Measurements from ENCODE around the gene C1QTNF1. TPM values are rescaled to one million over a fixed set of nuclear protein-coding genes. Genes with fewer than 3 reads are reported as not detected.

The C1QTNF1 gene
- total and polyA plus RNA-seq, 9 of the 15 experiments (the other 6 are each of a cell fraction or from before 2014, with no cell fraction given): 0.09 TPM; not detected in 8

DNA sequence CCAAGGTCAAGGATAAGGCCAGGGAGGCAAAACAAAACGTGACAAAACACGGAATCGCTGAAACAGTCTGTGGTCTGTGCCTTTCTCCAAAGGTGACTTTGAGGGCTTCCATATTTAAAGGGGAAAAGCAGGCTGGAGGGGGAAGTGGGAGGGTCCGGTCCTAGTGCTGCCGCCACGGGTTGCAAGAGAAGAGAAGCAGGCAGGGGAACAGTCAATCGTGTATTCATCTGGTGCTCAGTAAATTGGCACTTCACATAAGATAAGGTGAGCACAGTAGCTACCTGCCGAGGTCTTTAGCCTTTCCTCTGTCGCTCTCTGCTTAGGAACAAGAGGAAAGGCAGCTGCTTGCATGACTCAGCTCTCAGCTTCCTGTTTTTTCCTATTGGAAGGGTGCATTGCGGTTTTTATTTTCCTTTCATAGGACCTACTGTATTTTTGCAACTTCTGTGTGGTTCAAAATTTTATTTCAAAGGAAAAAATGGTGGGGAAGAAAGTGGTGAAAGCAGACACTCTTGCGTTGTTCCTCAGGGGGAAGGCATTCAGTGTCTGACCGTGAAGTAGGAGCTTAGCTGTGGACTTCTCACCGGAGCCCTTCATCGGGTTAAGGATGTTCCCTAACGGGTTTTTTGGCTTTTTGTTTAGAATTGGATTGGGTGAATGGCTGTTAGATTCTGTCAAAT, 37.2 kb upstream of the C1QTNF1 start (continued):
- TF ChIP-seq, protein P1, sequence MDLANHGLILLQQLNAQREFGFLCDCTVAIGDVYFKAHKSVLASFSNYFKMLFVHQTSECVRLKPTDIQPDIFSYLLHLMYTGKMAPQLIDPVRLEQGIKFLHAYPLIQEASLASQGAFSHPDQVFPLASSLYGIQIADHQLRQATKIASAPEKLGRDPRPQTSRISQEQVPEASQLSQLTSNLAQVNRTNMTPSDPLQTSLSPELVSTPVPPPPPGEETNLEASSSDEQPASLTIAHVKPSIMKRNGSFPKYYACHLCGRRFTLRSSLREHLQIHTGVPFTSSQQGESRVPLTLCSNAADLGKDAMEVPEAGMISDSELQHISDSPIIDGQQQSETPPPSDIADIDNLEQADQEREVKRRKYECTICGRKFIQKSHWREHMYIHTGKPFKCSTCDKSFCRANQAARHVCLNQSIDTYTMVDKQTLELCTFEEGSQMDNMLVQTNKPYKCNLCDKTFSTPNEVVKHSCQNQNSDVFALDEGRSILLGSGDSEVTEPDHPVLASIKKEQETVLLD (IDR thresholded peaks at IDR 0.05): no peak
- TF ChIP-seq, protein P2, sequence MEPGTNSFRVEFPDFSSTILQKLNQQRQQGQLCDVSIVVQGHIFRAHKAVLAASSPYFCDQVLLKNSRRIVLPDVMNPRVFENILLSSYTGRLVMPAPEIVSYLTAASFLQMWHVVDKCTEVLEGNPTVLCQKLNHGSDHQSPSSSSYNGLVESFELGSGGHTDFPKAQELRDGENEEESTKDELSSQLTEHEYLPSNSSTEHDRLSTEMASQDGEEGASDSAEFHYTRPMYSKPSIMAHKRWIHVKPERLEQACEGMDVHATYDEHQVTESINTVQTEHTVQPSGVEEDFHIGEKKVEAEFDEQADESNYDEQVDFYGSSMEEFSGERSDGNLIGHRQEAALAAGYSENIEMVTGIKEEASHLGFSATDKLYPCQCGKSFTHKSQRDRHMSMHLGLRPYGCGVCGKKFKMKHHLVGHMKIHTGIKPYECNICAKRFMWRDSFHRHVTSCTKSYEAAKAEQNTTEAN (CRISPR knock-in tag; IDR thresholded peaks at IDR 0.05): no peak
- TF ChIP-seq KDM5B (IDR thresholded peaks at IDR 0.05; ENCODE audit: insufficient replicate concordance, low read depth, low read length) (no peak), SAFB2 (IDR thresholded peaks at IDR 0.05; ENCODE audit: borderline replicate concordance, low read depth, low read length, severe bottlenecking) (no peak), SNIP1 (IDR thresholded peaks at IDR 0.05; ENCODE audit: low read depth) (no peak), HOXB6 (CRISPR knock-in tag; IDR thresholded peaks at IDR 0.05; ENCODE audit: borderline replicate concordance) (no peak), ZNF436 (CRISPR knock-in tag; IDR thresholded peaks at IDR 0.05) (no peak), ZKSCAN8 (CRISPR knock-in tag; IDR thresholded peaks at IDR 0.05) (no peak), NCOA2 (IDR thresholded peaks at IDR 0.05; ENCODE audit: partially characterized antibody in 2 of 2) (no peak), BHLHE40 (IDR thresholded peaks at IDR 0.05; ENCODE audit: low read length) (peak; percentile 7; the same call in 1 of the 2 replicates), ILF3 (IDR thresholded peaks at IDR 0.05; ENCODE audit: borderline replicate concordance) (no peak), RCOR1 (IDR thresholded peaks at IDR 0.05; ENCODE audit: borderline replicate concordance in 1 of 2, low read depth in 2 of 2, low read length in 2 of 2) (peak in 1 of 2 experiments; percentile 34; a peak in 1 of 4 replicates), NFE2 (IDR thresholded peaks at IDR 0.05; ENCODE audit: low read depth) (peak; percentile 94)
- TF ChIP-seq, protein P3, sequence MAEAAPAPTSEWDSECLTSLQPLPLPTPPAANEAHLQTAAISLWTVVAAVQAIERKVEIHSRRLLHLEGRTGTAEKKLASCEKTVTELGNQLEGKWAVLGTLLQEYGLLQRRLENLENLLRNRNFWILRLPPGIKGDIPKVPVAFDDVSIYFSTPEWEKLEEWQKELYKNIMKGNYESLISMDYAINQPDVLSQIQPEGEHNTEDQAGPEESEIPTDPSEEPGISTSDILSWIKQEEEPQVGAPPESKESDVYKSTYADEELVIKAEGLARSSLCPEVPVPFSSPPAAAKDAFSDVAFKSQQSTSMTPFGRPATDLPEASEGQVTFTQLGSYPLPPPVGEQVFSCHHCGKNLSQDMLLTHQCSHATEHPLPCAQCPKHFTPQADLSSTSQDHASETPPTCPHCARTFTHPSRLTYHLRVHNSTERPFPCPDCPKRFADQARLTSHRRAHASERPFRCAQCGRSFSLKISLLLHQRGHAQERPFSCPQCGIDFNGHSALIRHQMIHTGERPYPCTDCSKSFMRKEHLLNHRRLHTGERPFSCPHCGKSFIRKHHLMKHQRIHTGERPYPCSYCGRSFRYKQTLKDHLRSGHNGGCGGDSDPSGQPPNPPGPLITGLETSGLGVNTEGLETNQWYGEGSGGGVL (CRISPR knock-in tag; IDR thresholded peaks at IDR 0.05): no peak
- TF ChIP-seq, protein P4, sequence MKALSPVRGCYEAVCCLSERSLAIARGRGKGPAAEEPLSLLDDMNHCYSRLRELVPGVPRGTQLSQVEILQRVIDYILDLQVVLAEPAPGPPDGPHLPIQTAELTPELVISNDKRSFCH (CRISPR knock-in tag; IDR thresholded peaks at IDR 0.05): no peak
- TF ChIP-seq, protein P4 (tag; IDR thresholded peaks at IDR 0.05): 0 out of 2 replicates have a peak, but pooled peaks have one; percentile 55
- TF ChIP-seq, protein P5, sequence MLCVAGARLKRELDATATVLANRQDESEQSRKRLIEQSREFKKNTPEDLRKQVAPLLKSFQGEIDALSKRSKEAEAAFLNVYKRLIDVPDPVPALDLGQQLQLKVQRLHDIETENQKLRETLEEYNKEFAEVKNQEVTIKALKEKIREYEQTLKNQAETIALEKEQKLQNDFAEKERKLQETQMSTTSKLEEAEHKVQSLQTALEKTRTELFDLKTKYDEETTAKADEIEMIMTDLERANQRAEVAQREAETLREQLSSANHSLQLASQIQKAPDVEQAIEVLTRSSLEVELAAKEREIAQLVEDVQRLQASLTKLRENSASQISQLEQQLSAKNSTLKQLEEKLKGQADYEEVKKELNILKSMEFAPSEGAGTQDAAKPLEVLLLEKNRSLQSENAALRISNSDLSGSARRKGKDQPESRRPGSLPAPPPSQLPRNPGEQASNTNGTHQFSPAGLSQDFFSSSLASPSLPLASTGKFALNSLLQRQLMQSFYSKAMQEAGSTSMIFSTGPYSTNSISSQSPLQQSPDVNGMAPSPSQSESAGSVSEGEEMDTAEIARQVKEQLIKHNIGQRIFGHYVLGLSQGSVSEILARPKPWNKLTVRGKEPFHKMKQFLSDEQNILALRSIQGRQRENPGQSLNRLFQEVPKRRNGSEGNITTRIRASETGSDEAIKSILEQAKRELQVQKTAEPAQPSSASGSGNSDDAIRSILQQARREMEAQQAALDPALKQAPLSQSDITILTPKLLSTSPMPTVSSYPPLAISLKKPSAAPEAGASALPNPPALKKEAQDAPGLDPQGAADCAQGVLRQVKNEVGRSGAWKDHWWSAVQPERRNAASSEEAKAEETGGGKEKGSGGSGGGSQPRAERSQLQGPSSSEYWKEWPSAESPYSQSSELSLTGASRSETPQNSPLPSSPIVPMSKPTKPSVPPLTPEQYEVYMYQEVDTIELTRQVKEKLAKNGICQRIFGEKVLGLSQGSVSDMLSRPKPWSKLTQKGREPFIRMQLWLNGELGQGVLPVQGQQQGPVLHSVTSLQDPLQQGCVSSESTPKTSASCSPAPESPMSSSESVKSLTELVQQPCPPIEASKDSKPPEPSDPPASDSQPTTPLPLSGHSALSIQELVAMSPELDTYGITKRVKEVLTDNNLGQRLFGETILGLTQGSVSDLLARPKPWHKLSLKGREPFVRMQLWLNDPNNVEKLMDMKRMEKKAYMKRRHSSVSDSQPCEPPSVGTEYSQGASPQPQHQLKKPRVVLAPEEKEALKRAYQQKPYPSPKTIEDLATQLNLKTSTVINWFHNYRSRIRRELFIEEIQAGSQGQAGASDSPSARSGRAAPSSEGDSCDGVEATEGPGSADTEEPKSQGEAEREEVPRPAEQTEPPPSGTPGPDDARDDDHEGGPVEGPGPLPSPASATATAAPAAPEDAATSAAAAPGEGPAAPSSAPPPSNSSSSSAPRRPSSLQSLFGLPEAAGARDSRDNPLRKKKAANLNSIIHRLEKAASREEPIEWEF (CRISPR knock-in tag; IDR thresholded peaks at IDR 0.05): no peak

All from K562 (cell line).